HG02885 (cell line): ENCODE data around the gene ZFC3H1.
"Not testable (repeated sequence)": the region's sequence is repeated elsewhere in the genome, so short reads cannot be mapped to it uniquely, and the experiment has no call there.

ENCODE experiments used
- ATAC-seq: cut with Tn5 transposase; IDR thresholded peaks from one replicate; pipeline ENCODE4 v1.9.1; 2021; ENCODE audit warnings: mild to moderate bottlenecking; ENCODE audit not compliant: unreplicated experiment, poor library complexity

ZFC3H1 gene

DNA sequence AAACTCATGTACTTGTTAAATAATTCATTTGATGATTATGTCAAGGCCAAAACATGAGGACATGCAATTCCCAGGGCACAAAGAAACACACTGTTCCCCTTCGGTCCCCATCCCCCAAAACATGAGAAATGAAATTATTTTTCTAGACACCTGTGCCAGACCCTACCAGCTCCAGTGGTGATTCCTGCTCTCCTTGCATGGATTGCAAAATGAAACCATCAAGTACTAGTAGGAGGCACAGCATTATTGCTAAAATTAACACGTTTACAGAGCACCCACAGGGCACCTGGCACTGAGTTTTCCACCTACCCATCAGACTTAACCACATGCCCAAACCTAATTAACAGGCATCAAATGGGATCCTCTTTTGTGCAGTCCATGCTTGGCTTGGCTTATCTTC is 76.6 kb downstream of the ZFC3H1 start:
- no peak for ATAC-seq

DNA sequence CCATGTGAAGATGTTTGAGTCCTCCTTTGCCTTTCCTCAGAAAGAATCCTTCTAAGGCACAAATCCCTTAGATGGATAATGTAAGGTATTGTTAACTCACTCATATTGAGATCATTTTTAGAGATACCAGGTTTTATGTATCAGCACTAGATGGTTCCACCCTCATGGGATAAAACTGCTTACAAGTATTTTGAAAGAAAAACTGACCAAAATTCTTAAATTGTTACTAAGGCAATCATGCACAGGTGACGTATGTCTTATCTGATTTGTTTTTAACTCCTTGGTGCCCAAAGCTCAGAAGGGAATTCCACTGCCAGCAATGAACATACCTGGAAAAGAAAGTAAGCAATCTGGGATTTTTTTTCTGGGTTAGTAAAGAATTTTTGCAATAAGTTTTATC is 78.4 kb downstream of the ZFC3H1 start:
- no peak for ATAC-seq

DNA sequence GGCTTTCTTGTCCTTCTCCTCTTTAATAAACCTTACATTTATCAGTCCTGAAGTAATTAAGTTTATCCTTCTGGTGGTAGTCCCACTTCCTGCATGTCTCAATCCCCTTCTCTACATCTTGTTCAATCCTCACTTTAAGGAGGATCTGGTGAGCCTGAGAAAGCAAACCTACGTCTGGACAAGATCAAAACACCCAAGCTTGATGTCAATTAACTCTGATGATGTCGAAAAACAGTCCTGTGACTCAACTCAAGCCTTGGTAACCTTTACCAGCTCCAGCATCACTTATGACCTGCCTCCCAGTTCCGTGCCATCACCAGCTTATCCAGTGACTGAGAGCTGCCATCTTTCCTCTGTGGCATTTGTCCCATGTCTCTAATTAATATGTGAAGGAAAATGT is 79.3 kb downstream of the ZFC3H1 start:
- no peak for ATAC-seq

DNA sequence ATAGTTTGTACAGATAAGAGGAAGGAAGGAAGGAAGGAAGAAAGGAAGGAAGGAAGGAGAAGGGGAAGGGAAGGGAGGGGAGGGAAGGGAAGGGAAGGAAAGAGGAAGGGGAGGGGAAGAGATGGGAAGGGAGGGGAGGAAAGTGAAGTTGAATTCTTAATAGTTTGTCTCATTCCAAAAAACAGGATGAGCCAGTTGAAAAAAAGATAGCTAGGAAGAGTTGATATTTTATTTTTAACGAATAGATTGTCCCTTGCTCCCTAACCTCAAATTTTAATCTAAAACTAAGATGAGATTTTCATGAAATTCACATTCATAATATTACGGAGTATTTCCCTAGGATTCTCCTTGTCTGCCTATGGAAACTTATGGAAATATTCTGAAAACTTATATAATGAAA is 80.7 kb downstream of the ZFC3H1 start:
- no peak for ATAC-seq

DNA sequence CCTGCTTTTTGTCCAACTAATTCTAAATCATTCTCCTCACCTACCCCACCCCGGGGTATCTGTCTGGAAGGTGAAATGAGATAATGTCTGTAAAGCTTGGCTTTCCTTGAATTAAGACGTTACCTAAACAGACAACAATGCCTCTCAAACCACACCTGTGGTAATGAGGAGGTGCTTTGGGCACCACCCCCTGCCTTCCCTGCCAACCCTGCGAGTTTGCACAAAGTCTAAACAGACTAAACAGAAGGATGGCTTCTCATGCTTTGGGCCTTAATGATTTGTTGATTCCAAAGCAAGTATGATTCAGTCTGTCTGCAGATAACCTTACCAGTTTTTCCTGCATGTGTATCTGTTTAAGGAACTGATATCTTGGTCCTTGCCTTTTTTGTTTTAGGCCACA is 82.4 kb downstream of the ZFC3H1 start:
- no peak for ATAC-seq

DNA sequence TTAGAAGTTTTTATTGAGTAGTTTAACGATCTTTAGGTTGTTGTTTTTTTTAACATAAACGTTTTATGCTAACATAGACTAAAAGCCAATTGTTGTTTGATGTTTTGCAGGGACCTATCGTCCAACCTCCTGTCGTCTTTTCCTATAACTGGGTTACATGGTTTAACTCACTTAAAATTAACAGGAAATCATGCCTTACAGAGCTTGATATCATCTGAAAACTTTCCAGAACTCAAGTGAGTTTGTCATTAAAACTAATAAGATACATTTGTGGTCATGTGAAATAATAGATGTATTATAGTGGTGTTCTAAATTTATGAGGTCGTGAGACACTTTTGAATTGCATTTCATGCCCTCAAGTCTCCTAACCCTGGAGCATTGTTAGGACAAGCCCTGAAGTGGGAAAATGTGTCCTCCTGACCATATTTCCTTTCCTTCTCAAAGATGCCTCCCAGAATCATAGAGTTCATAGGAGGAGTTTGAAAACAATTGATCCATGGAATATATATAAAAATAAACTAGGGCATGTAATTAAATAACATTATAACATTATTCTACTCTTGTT is 84.9 kb downstream of the ZFC3H1 start:
- no peak for ATAC-seq

DNA sequence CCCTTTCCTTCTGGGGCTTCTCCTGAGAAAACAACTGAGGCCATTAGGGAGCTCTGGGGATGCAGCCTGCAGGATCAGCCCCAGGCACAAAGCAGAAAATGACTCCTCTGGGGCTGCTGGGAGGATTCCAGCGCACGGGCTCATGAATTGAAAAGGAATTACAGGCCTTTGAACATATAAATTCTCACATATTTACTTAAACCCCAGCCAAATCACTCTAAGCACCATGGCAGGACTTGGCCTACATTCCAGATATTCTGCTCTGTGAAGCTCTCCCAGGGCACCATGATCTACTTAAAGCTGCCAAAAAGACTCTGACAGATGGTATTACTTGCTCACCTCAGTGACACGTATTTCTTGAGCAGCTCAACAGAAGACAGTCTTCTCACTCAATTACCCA is 87.2 kb downstream of the ZFC3H1 start:
- ATAC-seq: no peak

DNA sequence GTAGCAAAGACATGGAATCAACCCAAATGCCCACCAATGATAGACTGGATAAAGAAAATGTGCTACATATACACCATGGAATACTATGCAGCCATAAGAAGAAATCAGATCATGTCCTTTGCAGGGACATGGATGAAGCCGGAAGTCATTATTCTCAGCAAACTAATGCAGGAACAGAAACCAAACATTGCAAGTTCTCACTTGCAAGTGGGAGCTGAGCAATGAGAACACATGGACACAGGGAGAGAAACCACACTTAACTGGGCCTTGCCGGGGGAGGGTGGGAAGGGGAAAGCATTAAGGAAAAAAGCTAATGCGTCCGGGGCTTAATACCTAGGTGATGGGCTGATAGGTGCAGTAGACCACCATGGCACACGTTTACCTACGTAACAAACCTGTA is 93.8 kb downstream of the ZFC3H1 start:
- not testable (repeated sequence) for ATAC-seq

DNA sequence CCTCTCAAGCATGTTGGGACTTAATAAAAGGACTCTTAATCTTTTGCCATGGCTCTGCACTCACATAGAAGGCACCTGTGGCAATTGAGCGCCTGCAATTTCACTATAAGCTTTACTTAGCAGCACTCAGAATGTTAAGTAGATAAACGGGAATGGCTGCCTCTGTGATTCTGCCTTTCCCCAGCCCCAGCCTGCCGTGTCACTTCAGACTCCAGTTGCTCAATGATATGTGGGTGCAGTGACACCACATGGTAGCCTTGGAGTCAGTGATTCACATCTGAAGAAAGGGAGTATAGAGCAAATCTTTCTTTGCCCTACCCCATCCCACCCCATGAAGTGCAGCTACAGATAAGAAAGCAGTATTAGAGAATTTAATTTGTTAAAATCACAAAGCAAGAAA is 96.1 kb downstream of the ZFC3H1 start:
- ATAC-seq: no peak

DNA sequence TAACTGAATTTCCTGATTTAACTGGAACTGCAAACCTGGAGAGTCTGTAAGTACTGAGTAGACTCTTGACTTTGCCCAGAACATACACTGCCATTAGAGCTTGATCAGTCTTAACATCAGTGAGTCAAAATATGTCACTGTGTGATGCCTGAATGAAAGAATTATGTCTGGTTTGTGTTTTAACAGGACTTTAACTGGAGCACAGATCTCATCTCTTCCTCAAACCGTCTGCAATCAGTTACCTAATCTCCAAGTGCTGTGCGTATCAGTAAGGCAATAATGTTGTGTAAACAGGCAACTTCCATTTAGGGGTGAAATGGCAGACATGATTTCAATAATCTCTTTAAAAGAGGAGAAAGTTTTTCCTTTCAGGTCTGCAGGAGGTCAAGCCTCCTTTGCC is 97.0 kb downstream of the ZFC3H1 start:
- no peak for ATAC-seq

DNA sequence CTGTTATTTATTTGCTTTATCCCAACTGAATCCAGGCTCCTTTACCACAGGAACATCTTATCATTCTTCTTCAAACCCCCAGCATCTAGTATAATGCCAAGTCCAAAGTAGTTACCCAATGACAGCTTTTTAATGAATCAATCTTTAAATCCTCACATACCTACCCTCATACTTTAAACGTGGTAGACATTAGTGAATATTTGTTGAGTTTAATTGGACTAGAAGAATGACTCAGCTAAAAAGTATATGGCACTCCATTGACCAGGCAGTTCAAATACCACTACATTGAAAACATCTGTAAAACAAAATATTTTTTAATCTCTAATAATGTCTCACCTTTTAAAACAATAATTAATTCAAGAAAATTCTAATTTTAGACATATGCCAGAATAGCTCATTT is 98.1 kb downstream of the ZFC3H1 start:
- ATAC-seq: no peak

DNA sequence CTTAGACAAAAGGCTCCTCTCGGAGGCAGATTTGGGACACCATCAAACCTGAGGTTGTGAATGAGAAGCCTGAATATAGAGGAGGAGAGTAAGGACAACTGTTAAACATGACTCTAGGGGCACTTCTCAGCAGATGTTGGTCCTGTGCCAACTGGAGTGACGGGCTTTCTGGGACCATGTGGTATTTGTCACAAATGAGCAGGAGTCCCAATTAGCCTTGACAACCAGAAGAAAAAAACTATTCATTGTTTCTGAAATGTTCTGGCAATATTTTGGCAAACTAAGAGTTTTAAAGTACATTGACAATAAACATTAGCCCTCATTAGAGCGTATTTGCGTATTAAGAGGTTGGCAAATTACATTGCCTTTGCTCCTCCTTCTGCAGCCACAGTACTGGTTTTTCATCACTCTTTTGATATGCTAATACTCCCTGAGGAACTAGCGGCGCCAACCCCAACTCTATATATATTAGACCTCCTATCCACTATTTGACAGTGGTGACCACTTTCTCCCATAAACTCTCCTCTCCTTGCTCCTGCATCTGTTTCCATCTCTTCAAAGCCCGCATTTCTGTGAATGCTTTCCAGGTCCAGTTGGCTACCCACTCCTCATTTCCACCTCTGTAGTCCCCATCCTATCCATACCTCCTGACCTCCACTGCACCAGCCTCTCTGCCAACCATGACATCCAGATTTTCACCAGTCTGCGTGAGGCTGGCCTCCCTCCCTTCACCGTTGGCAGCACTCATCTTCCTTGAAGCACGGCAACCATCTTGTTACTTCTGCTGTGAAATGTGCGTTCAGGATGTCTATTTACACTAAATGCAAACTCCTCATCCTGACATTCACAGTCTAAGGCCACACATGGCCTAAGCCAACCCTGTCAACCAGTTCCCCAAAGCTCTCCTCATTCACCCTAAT is 100.7 kb downstream of the ZFC3H1 start:
- no peak for ATAC-seq
